NCI-H510A (cell line): ENCODE measurements around the gene NPBWR2.
"Not testable (repeated sequence)": the region's sequence is repeated elsewhere in the genome, so short reads cannot be mapped to it uniquely, and the experiment has no call there.

ENCODE experiments used
- DNase-seq: peaks from one replicate; lab custom pipeline; 2025; lab: John Stamatoyannopoulos, UW

Gene NPBWR2

GRCh38 chr20:64119301-64119680 lies 11.9 kb upstream of the NPBWR2 start:
- no peak for DNase-seq

- DNase-seq = not testable (repeated sequence)
Measured at GRCh38 chr20:64117432-64117777, 10.0 kb upstream of the NPBWR2 start.

GRCh38 chr20:64116541-64117431 lies 9.4 kb upstream of the NPBWR2 start:
- no peak for DNase-seq

GRCh38 chr20:64116016-64116415 lies 8.7 kb upstream of the NPBWR2 start:
- DNase-seq = no peak

- no peak for DNase-seq
Measured at GRCh38 chr20:64115171-64115911, 8.0 kb upstream of the NPBWR2 start.

GRCh38 chr20:64114356-64114971 lies 7.1 kb upstream of the NPBWR2 start:
- no peak for DNase-seq

- DNase-seq = no peak
Measured at GRCh38 chr20:64113796-64114355, 6.5 kb upstream of the NPBWR2 start.

- DNase-seq = no peak
Measured at GRCh38 chr20:64113444-64113775, 6.0 kb upstream of the NPBWR2 start.

GRCh38 chr20:64112691-64113443 lies 5.5 kb upstream of the NPBWR2 start:
- DNase-seq = no peak

GRCh38 chr20:64111841-64112641 lies 4.7 kb upstream of the NPBWR2 start:
- no peak for DNase-seq

GRCh38 chr20:64110411-64111068 lies 3.2 kb upstream of the NPBWR2 start:
- DNase-seq = no peak

- no peak for DNase-seq
Measured at GRCh38 chr20:64109831-64110391, 2.5 kb upstream of the NPBWR2 start.

GRCh38 chr20:64108731-64109681 lies 1.6 kb upstream of the NPBWR2 start:
- DNase-seq = no peak

- DNase-seq = no peak
Measured at GRCh38 chr20:64107736-64108457, 532 bp upstream of the NPBWR2 start.

GRCh38 chr20:64106435-64106961 lies 867 bp downstream of the NPBWR2 start:
- DNase-seq = no peak

GRCh38 chr20:64105846-64106434 lies 1.4 kb downstream of the NPBWR2 start:
- no peak for DNase-seq

GRCh38 chr20:64104667-64105451 lies 2.5 kb downstream of the NPBWR2 start:
- DNase-seq = no peak
